ENCODE data around the gene OR4B1. TPM values are rescaled to one million over a fixed set of nuclear protein-coding genes. Genes with fewer than 3 reads are reported as not detected.

The OR4B1 gene
- total and polyA plus RNA-seq, 5 experiments from 2014 or later = not detected

Other genes starting within 250 kb of the OR4B1 start
- gene PTPRJ, start 236.3 kb upstream of the OR4B1 start, total RNA-seq = 10 to 100 TPM; 21.7 to 23.7 TPM
- gene PTPRJ, start 236.3 kb upstream of the OR4B1 start, polyA plus RNA-seq = 10 to 100 TPM in 1 of 3 donors, 1 to 10 TPM in 2; 4.3 to 10.2 (median 5.3) TPM
- not detected for gene OR4X2, start 28.3 kb downstream of the OR4B1 start, total RNA-seq
- not detected for gene OR4X2, start 28.3 kb downstream of the OR4B1 start, polyA plus RNA-seq
- gene OR4X1, start 47.1 kb downstream of the OR4B1 start, total RNA-seq = not detected
- not detected for gene OR4X1, start 47.1 kb downstream of the OR4B1 start, polyA plus RNA-seq
- not detected for gene OR4S1, start 89.4 kb downstream of the OR4B1 start, total RNA-seq
- gene OR4S1, start 89.4 kb downstream of the OR4B1 start, polyA plus RNA-seq = not detected
- gene OR4C3, start 108.1 kb downstream of the OR4B1 start, total RNA-seq = not detected
- gene OR4C3, start 108.1 kb downstream of the OR4B1 start, polyA plus RNA-seq = not detected
- not detected for gene OR4C5, start 149.7 kb downstream of the OR4B1 start, total RNA-seq
- gene OR4C5, start 149.7 kb downstream of the OR4B1 start, polyA plus RNA-seq = not detected

All from naive thymus-derived CD8-positive, alpha-beta T cell (primary cell).